Measurements from ENCODE around the gene CSNK1D. TPM values are rescaled to one million over a fixed set of nuclear protein-coding genes. Genes with fewer than 3 reads are reported as not detected.
"Not testable (repeated sequence)": the region's sequence is repeated elsewhere in the genome, so short reads cannot be mapped to it uniquely, and the experiment has no call there.

Gene CSNK1D
- total RNA-seq, 4 donors from 2014 or later: 52.3 to 142 (median 58.8) TPM

GRCh38 chr17:82257473-82257872 is 16.0 kb downstream of the CSNK1D start:
- DNase-seq (ENCODE audit: low spot score in 2 of 2): no peak
- H3K4me3 ChIP-seq: no peak overlapping the region
- no peak for TF ChIP-seq POLR2AphosphoS5 (IDR thresholded peaks at IDR 0.05)
- TF ChIP-seq EP300 (IDR thresholded peaks at IDR 0.05): no peak
- no peak for TF ChIP-seq POLR2A (IDR thresholded peaks at IDR 0.05)
- no peak for TF ChIP-seq CTCF (IDR thresholded peaks at IDR 0.05)
- 58% methylated on average over 10 of the region's 10 CpGs for WGBS
- no peaks in the 10 kb centered on the region for H3K27me3 ChIP-seq
- no peak overlapping the region for H3K27ac ChIP-seq
- peaks cover 96% of the 10 kb centered on the region for H3K36me3 ChIP-seq
- H3K4me1 ChIP-seq: peaks cover 4% of the 10 kb centered on the region
- no peaks in the 10 kb centered on the region for H3K9me3 ChIP-seq

GRCh38 chr17:82256242-82256885 is 17.1 kb downstream of the CSNK1D start:
- no peak for TF ChIP-seq EP300 (IDR thresholded peaks at IDR 0.05)
- no peak for TF ChIP-seq POLR2A (IDR thresholded peaks at IDR 0.05)
- TF ChIP-seq CTCF (IDR thresholded peaks at IDR 0.05): no peak
- TF ChIP-seq POLR2AphosphoS5 (IDR thresholded peaks at IDR 0.05): no peak
- peaks cover 4% of the 10 kb centered on the region for H3K4me1 ChIP-seq
- H3K9me3 ChIP-seq: no peaks in the 10 kb centered on the region
- no peaks in the 10 kb centered on the region for H3K27me3 ChIP-seq
- peaks cover 96% of the 10 kb centered on the region for H3K36me3 ChIP-seq
- 91% methylated on average over 14 of the region's 14 CpGs for WGBS
- no peak overlapping the region for H3K27ac ChIP-seq
- no peak for DNase-seq (ENCODE audit: low spot score in 2 of 2)
- H3K4me3 ChIP-seq: no peak overlapping the region

GRCh38 chr17:82255402-82255972 is 18.0 kb downstream of the CSNK1D start:
- no peak for TF ChIP-seq POLR2A (IDR thresholded peaks at IDR 0.05)
- no peak for TF ChIP-seq POLR2AphosphoS5 (IDR thresholded peaks at IDR 0.05)
- no peak for TF ChIP-seq CTCF (IDR thresholded peaks at IDR 0.05)
- TF ChIP-seq EP300 (IDR thresholded peaks at IDR 0.05): no peak
- no peaks in the 10 kb centered on the region for H3K27me3 ChIP-seq
- 75% methylated on average over 15 of the region's 15 CpGs for WGBS
- no peak overlapping the region for H3K27ac ChIP-seq
- H3K4me1 ChIP-seq: peaks cover 4% of the 10 kb centered on the region
- H3K4me3 ChIP-seq: no peak overlapping the region
- H3K36me3 ChIP-seq: peaks cover 96% of the 10 kb centered on the region
- peak in 1 of 2 donors; percentile 65 for DNase-seq (ENCODE audit: low spot score in 2 of 2)
- no peaks in the 10 kb centered on the region for H3K9me3 ChIP-seq

- peaks cover 96% of the 10 kb centered on the region for H3K36me3 ChIP-seq
- not testable (repeated sequence) for H3K4me1 ChIP-seq; H3K27ac ChIP-seq; H3K4me3 ChIP-seq; DNase-seq (ENCODE audit: low spot score in 2 of 2); H3K27me3 ChIP-seq; H3K9me3 ChIP-seq
- 95% methylated on average over 30 of the region's 33 CpGs for WGBS
Observed at GRCh38 chr17:82254746-82255145, 18.8 kb downstream of the CSNK1D start.

GRCh38 chr17:82254096-82254495 is 19.4 kb downstream of the CSNK1D start:
- not testable (repeated sequence) for H3K27me3 ChIP-seq; H3K4me1 ChIP-seq; H3K9me3 ChIP-seq; H3K4me3 ChIP-seq; DNase-seq (ENCODE audit: low spot score in 2 of 2); H3K27ac ChIP-seq
- peaks cover 96% of the 10 kb centered on the region for H3K36me3 ChIP-seq
- 97% methylated on average over 33 of the region's 39 CpGs for WGBS

GRCh38 chr17:82253179-82253544 is 20.3 kb downstream of the CSNK1D start:
- DNase-seq (ENCODE audit: low spot score in 2 of 2): no peak
- peaks cover 4% of the 10 kb centered on the region for H3K4me1 ChIP-seq
- no peak overlapping the region for H3K4me3 ChIP-seq
- no peak overlapping the region for H3K27ac ChIP-seq
- no peak for TF ChIP-seq EP300 (IDR thresholded peaks at IDR 0.05)
- no peak for TF ChIP-seq POLR2A (IDR thresholded peaks at IDR 0.05)
- TF ChIP-seq POLR2AphosphoS5 (IDR thresholded peaks at IDR 0.05): no peak
- TF ChIP-seq CTCF (IDR thresholded peaks at IDR 0.05): no peak
- WGBS: 92% methylated on average over 7 of the region's 12 CpGs
- H3K9me3 ChIP-seq: no peaks in the 10 kb centered on the region
- H3K27me3 ChIP-seq: no peaks in the 10 kb centered on the region
- peaks cover 99% of the 10 kb centered on the region for H3K36me3 ChIP-seq

Measured in suprapubic skin (tissue), 4 donors.